GM12865 (cell line): ENCODE data around the gene SORBS1.

ENCODE experiments used
- DNase-seq: peaks from one replicate; pipeline ENCODE4 v3.0.0; 2010; ENCODE audit warnings: low read depth
- H3K4me3 ChIP-seq: 2 replicates; pipeline ENCODE4 v1.5.1; 2011; ENCODE audit warnings: mild to moderate bottlenecking, low read depth, low read length, control low read depth
- CTCF ChIP-seq: IDR thresholded peaks from 2 replicates; pipeline ENCODE4 v1.5.1; 2011; ENCODE audit warnings: low read length, control low read depth, low read depth, inconsistent platforms; ENCODE audit not compliant: insufficient read depth; ENCODE audit errors: missing control alignments

Gene SORBS1

GRCh38 chr10:95476469-95477174 lies 84.5 kb downstream of the SORBS1 start:
- no peak for TF ChIP-seq CTCF
- H3K4me3 ChIP-seq = no peak overlapping the region

DNA sequence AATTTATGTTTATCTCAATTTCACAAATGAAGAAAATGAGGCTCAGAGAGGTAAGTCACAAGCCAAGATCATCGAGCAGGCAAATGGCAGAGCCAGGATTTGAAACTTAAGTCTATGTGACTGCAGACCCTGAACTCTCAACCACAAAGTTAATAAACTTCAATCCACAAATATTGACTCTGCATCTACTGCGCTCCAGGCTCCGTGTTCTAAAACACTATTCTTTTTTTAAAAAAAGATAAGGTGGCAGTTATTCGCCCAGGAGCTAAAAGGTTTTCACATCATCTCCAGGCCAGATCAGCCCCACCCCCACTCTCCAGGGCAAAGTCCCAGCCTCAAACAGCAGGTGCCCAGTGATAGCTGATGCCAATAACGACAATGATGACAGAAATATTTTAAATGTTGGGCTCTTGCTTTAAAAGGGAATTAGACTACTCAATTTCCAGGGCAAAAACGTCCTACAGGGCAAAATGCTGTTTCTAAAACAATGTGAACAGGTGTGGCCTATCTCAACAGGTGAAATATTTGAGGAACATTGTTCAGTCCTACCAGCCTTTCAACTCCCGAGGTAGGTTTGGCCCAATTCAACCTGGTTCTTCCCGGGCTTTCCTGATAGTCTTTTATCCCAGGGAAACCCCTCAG lies 85.2 kb downstream of the SORBS1 start:
- no peak for TF ChIP-seq CTCF
- DNase-seq = no peak
- H3K4me3 ChIP-seq = no peak overlapping the region

More at GRCh38 chr10:95476469-95477174, 84.5 kb downstream of the SORBS1 start:
- peak; percentile 16 for DNase-seq

DNA sequence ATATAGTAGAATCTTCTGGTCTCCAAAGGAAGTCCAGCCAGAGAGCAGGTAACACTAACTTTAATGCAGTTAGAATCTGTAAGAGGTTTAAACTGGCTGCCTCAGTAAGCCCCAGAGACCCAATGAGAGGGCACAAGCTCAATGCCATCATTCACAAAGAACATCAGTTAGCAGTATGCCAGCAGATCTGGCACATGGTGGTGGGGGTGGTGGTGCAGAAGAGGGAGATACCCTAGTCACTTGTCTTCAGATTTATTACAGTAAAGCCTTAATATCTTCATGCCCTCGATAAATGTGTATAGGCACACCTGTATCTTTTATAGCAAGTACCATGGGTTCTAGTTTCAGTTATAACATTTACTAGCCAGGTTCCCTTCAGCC lies 86.2 kb downstream of the SORBS1 start:
- TF ChIP-seq CTCF = no peak
- DNase-seq = no peak
- no peak overlapping the region for H3K4me3 ChIP-seq

DNA sequence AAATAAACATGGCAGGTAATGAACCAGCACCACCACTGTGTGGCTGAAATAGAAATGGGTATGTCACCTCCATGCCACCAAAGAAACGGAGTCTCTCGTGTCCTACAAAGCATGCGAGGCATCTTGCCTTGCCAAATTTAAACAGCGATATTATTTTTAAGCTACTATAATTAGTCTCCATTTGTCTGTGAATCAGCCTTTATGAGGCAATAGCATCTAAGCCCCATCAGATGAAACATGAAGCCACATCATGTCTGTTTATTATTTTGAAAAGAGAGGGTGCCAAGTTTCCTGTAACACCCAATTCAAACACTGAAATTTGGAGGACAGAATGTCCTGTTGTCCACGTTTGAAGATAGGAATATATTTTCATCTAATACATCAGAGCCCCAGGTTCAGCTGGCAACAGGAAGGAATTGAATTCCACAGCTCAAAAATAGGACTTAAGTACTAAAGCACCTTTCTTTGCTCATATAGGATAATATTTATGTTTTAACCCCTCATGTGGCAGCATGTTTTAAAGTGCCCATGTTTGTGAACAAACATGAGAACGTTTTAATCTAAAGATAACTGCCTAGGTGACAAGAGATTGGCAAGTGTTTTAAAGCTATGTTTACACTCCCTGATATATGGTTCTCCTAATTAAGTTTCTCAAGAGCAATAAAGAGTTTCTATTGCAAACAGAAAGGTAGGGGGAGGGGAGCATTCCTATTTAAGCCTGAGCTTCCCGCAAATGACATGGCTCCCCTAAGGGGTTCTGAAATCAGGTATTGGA lies 86.8 kb downstream of the SORBS1 start:
- no peak for TF ChIP-seq CTCF
- H3K4me3 ChIP-seq = no peak overlapping the region
- DNase-seq = no peak

DNA sequence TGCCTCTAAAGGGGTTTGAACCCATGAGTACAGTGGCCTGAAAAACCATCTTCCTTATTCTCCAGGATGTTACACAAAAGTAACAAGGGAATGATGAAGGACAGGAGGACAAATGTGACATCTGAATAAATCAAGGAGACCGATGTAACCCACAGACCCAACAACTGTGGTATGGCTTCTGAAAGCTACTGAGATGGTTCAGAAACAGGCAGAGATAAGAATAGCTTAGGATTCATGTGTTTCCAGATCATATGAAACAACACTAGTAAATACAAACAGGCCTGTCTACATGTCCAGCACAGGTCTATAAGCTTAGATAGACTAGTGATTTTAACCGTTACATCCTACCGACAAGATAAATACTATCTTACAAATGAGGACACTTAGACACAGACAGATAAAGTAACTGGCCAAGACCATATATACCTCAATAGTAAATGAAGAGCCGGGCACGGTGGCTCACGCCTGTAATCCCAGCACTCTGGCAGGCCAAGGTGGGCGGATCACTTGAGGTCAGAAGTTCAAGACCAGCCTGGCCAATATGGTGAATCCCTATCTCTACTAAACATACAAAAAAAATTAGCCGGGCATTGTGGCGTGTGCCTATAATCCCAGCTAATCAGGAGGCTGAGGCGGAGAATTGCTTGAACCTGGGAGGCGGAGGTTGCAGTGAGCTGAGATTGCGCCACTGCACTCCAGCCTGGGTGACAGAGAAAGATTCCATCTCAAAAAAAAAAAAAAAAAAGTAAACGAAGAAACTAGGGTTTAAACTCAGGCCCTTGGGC lies 88.7 kb downstream of the SORBS1 start:
- no peak overlapping the region for H3K4me3 ChIP-seq
- no peak for TF ChIP-seq CTCF
- no peak for DNase-seq

- DNase-seq = no peak
- TF ChIP-seq CTCF = no peak
Measured at GRCh38 chr10:95469676-95470075, 91.5 kb downstream of the SORBS1 start.

More at GRCh38 chr10:95469676-95470075, 91.5 kb downstream of the SORBS1 start:
- H3K4me3 ChIP-seq = no peak overlapping the region
